ENCODE measurements around the gene DCDC2C.

- TF ChIP-seq POLR2A (IDR thresholded peaks at IDR 0.05): no peak
- TF ChIP-seq, protein P1, sequence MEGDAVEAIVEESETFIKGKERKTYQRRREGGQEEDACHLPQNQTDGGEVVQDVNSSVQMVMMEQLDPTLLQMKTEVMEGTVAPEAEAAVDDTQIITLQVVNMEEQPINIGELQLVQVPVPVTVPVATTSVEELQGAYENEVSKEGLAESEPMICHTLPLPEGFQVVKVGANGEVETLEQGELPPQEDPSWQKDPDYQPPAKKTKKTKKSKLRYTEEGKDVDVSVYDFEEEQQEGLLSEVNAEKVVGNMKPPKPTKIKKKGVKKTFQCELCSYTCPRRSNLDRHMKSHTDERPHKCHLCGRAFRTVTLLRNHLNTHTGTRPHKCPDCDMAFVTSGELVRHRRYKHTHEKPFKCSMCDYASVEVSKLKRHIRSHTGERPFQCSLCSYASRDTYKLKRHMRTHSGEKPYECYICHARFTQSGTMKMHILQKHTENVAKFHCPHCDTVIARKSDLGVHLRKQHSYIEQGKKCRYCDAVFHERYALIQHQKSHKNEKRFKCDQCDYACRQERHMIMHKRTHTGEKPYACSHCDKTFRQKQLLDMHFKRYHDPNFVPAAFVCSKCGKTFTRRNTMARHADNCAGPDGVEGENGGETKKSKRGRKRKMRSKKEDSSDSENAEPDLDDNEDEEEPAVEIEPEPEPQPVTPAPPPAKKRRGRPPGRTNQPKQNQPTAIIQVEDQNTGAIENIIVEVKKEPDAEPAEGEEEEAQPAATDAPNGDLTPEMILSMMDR (IDR thresholded peaks at IDR 0.05): no peak
Measured at GRCh38 chr2:3847397-3848052, 144.2 kb downstream of the DCDC2C start.

All from thyroid gland (tissue), 4 donors.